GM12878 (cell line): ENCODE results near the gene APCDD1L. TPM values are rescaled to one million over a fixed set of nuclear protein-coding genes. Genes with fewer than 3 reads are reported as not detected.

Experiments
- ATAC-seq: fragments of 200-7000 bp; cut with Tn5 transposase; 3 replicates; pipeline ENCODE4 v1.9.1; 2020; ENCODE audit warnings: mild to moderate bottlenecking, moderate library complexity
- BruUV-seq: library from RNA; stranded (reverse); fragments of 400-500 nt; replicated peaks from 2 replicates; lab custom pipeline; 2021; lab: Mats Ljungman, UMichigan
- CTCF ChIA-PET: fragments of 300-600 bp; sonication (Branson Sonifier 250); formaldehyde crosslinking; extraction: SDS; loops from one replicate; lab custom pipeline; 2021; ENCODE audit warnings: inconsistent platforms; lab: Yijun Ruan, JAX
- POLR2A ChIA-PET: fragments of 350-600 bp; formaldehyde crosslinking; extraction: SDS; loops from one replicate; lab custom pipeline; 2021; ENCODE audit warnings: inconsistent platforms; lab: Charles Lee
- RAD21 ChIA-PET: fragments of 300-600 bp; sonication (Branson Sonifier 250); formaldehyde crosslinking; loops from one replicate; lab custom pipeline; 2023; ENCODE audit warnings: antibody characterized with exemption; ENCODE audit not compliant: unreplicated experiment; lab: Charles Lee
- SMC1A ChIA-PET: fragments of 300-600 bp; sonication (Branson Sonifier 250); formaldehyde crosslinking; loops from one replicate; lab custom pipeline; 2023; ENCODE audit not compliant: unreplicated experiment, uncharacterized antibody; lab: Charles Lee
- DNase-seq: peaks from one replicate; pipeline ENCODE4 v3.0.0-alpha.2; 2011; ENCODE audit warnings: low read depth, low spot score
- FAIRE-seq: peaks from 3 replicates; lab custom pipeline; 2011; peaks lifted over from hg19 to GRCh38; lab: Jason Lieb, UNC
- H2AFZ ChIP-seq: 2 replicates; pipeline ENCODE4 v1.6.0; 2011; ENCODE audit warnings: low read depth, low read length, control low read depth; ENCODE audit not compliant: control insufficient read depth
- H3K27ac ChIP-seq: 2 replicates; pipeline ENCODE4 v1.5.1; 2011; ENCODE audit warnings: control low read depth; ENCODE audit not compliant: control insufficient read depth, insufficient read depth
- H3K27me3 ChIP-seq, 2 experiments: replicated peaks in 1 of 2; 2 replicates each; pipeline versions ENCODE4 v1.6.0 to v1.6.1; 2011; ENCODE audit warnings: low read length in 1 of 2; ENCODE audit not compliant: control insufficient read depth in 2 of 2, insufficient read depth in 2 of 2
- H3K36me3 ChIP-seq, 2 experiments: 2 replicates each; pipeline ENCODE4 v1.5.1; 2011; ENCODE audit warnings: low read length in 1 of 2; ENCODE audit not compliant: control insufficient read depth in 2 of 2, insufficient read depth in 2 of 2
- H3K4me1 ChIP-seq: 2 replicates; pipeline ENCODE4 v1.6.1; 2011; ENCODE audit warnings: mild to moderate bottlenecking, low read length, moderate library complexity, mixed read lengths; ENCODE audit not compliant: control insufficient read depth, insufficient read depth
- H3K4me2 ChIP-seq: 2 replicates; pipeline ENCODE4 v1.6.0; 2011; ENCODE audit warnings: control low read depth; ENCODE audit not compliant: control insufficient read depth, insufficient read depth
- H3K4me3 ChIP-seq: fragments of 200-600 bp; sonication (generic); 2 replicates; pipeline ENCODE4 v1.5.1; 2016
- H3K79me2 ChIP-seq: 2 replicates; pipeline ENCODE4 v1.6.0; 2011; ENCODE audit warnings: low read length; ENCODE audit not compliant: control insufficient read depth, insufficient read depth
- H3K9ac ChIP-seq: 2 replicates; pipeline ENCODE4 v1.8.0; 2011; ENCODE audit warnings: low read length, control low read depth, mixed read lengths; ENCODE audit not compliant: control insufficient read depth, insufficient read depth
- H3K9me3 ChIP-seq: replicated peaks from 3 replicates; pipeline ENCODE4 v1.5.1; 2011; ENCODE audit warnings: mild to moderate bottlenecking, low read length; ENCODE audit not compliant: control insufficient read depth, insufficient read depth
- H4K20me1 ChIP-seq: 2 replicates; pipeline ENCODE4 v1.6.0; 2011; ENCODE audit not compliant: control insufficient read depth, insufficient read depth
- ASH2L ChIP-seq: fragments of 300-600, 200-600 bp; sonication (generic); IDR thresholded peaks from 2 replicates; pipeline ENCODE4 v1.6.1; 2017; ENCODE audit warnings: low read depth, mild to moderate bottlenecking, borderline replicate concordance
- BRCA1 ChIP-seq: IDR thresholded peaks from 2 replicates; pipeline ENCODE4 v1.6.1; 2011; ENCODE audit warnings: low read depth, low read length, improper control_type of control experiment
- CHD1 ChIP-seq: IDR thresholded peaks from 2 replicates; pipeline ENCODE4 v1.6.1; 2012; ENCODE audit warnings: low read depth, low read length, improper control_type of control experiment
- CHD2 ChIP-seq: IDR thresholded peaks from 2 replicates; pipeline ENCODE4 v1.6.1; 2011; ENCODE audit warnings: low read depth, low read length, improper control_type of control experiment, borderline replicate concordance
- HCFC1 ChIP-seq: fragments of 150-350 bp; IDR thresholded peaks from 2 replicates; pipeline ENCODE4 v1.6.1; 2014; ENCODE audit warnings: low read length
- KLF5 ChIP-seq: fragments of 450-650 bp; IDR thresholded peaks from 2 replicates; pipeline ENCODE4 v1.6.1; 2014; ENCODE audit warnings: mild to moderate bottlenecking; ENCODE audit not compliant: partially characterized antibody
- PAX5 ChIP-seq: IDR thresholded peaks from 2 replicates; pipeline ENCODE4 v1.6.1; 2011; ENCODE audit warnings: low read depth, low read length, borderline replicate concordance
- POLR2A ChIP-seq: IDR thresholded peaks from 2 replicates; pipeline ENCODE4 v1.6.1; 2011; ENCODE audit warnings: low read depth, mild to moderate bottlenecking, low read length
- RAD21 ChIP-seq: IDR thresholded peaks from 2 replicates; pipeline ENCODE4 v1.6.1; 2011; ENCODE audit warnings: mild to moderate bottlenecking, low read depth, low read length, moderate library complexity; ENCODE audit not compliant: insufficient read depth
- RB1 ChIP-seq: fragments of 450-650 bp; formaldehyde crosslinking; IDR thresholded peaks from 2 replicates; pipeline ENCODE4 v1.6.1; 2017; ENCODE audit warnings: mild to moderate bottlenecking, borderline replicate concordance
- RELA ChIP-seq: fragments of 450-650 bp; IDR thresholded peaks from 2 replicates; pipeline ENCODE4 v1.8.0; 2014; ENCODE audit warnings: borderline replicate concordance; ENCODE audit not compliant: partially characterized antibody
- SMAD5 ChIP-seq: IDR thresholded peaks from 2 replicates; pipeline ENCODE4 v1.6.1; 2016; ENCODE audit warnings: antibody characterized with exemption, low read depth
- SPI1 ChIP-seq: IDR thresholded peaks from 2 replicates; pipeline ENCODE4 v1.6.1; 2011; ENCODE audit warnings: low read depth, mild to moderate bottlenecking, low read length, moderate library complexity, borderline replicate concordance; ENCODE audit not compliant: insufficient read depth
- STAT3 ChIP-seq: IDR thresholded peaks from 2 replicates; pipeline ENCODE4 v1.6.1; 2011; ENCODE audit warnings: low read depth, low read length, improper control_type of control experiment
- SUZ12 ChIP-seq: fragments of 200-600 bp; sonication (generic); IDR thresholded peaks from one replicate; pipeline ENCODE4 v1.6.1; 2018; ENCODE audit warnings: antibody characterized with exemption, mild to moderate bottlenecking; ENCODE audit not compliant: unreplicated experiment
- ZBTB11 ChIP-seq: fragments of 450-650 bp; formaldehyde crosslinking; IDR thresholded peaks from 2 replicates; pipeline ENCODE4 v1.5.0; 2022; ENCODE audit warnings: mild to moderate bottlenecking, missing genetic modification characterization
- ZNF622 ChIP-seq: fragments of 450-650 bp; IDR thresholded peaks from 2 replicates; pipeline ENCODE4 v1.6.1; 2017; ENCODE audit warnings: mild to moderate bottlenecking, inconsistent platforms
- WGBS: methylation state at CpG from one replicate; pipeline ENCODE4 v1.1.6; 2016; ENCODE audit warnings: low lambda C conversion rate; ENCODE audit not compliant: insufficient replicate concordance, insufficient coverage; ENCODE audit errors: missing lambda C conversion rate; 5-methylcytosine and 5-hydroxymethylcytosine counted together
- in situ Hi-C: fragments of 300-500 bp; cut with MboI; formaldehyde crosslinking; loops from 9 replicates; pipeline ENCODE4 v1.14.3; 2018; ENCODE audit warnings: mixed read lengths
- intact Hi-C: fragments of 100-400 bp; cut with micrococcal nuclease; formaldehyde crosslinking; loops from one replicate; pipeline ENCODE4 v1.14.2; 2022; ENCODE audit not compliant: unreplicated experiment
- polyA plus RNA-seq, 11 experiments: library from polyadenylated mRNA; depleted of rRNA in 4 of 11; unstranded in 6 of 11; stranded (reverse) in 5 of 11; fragments of >200 nt; fragmentation: Nextera tagmentation in 4 of 11; fragmentation: Illumina TruSeq in 1 of 11; extraction: Ambion mirVana in 4 of 11; extraction: Trizol in 1 of 11; gene quantifications; 1 replicate in 1 of 11; 2 replicates in 10 of 11; pipeline versions ENCODE4 v1.2.1 to v1.2.3, GENCODE V29; 2011 to 2016; ENCODE audit warnings: inconsistent platforms in 2 of 11, missing spikeins in 2 of 11, low read depth in 1 of 11
- total RNA-seq, 4 experiments: library from RNA; depleted of rRNA in 3 of 4; stranded (reverse); fragments of >200 nt in 3 of 4; fragmentation: Illumina TruSeq in 1 of 4; extraction: Trizol in 1 of 4; gene quantifications; 2 replicates each; pipeline versions ENCODE4 v1.2.1 to v1.2.3, GENCODE V29; 2013 to 2021

APCDD1L gene
- total and polyA plus RNA-seq, 10 of the 15 experiments (the other 5 are each of a cell fraction or from before 2014, with no cell fraction given) = 0.14 to 0.50 TPM; not detected in 8

- in situ Hi-C loops = loop anchor here (25.0 kb wide), 1 partner anchor 174 kb away; no protein-coding TSS in a partner anchor
- H3K36me3 ChIP-seq = no peaks in the 10 kb centered on the region
- WGBS = 80% methylated on average over 10 of the region's 10 CpGs
Observed at GRCh38 chr20:58463256-58463655, 51.9 kb downstream of the APCDD1L start.

GRCh38 chr20:58461899-58462298 lies 53.3 kb downstream of the APCDD1L start:
- CTCF ChIA-PET = interaction anchor here (2.1 kb wide), 1 partner anchor 14 kb away, joined by 5 read pairs; no protein-coding TSS in a partner anchor
- RAD21 ChIA-PET = no interaction called here
- ATAC-seq (no peak), DNase-seq (no peak), FAIRE-seq (no peak)
- WGBS = 96% methylated on average over 6 of the region's 6 CpGs
- H3K27ac ChIP-seq = no peak overlapping the region
- H3K36me3 ChIP-seq = no peaks in the 10 kb centered on the region
- in situ Hi-C loops (loop anchor here (25.0 kb wide), 1 partner anchor 175 kb away; no protein-coding TSS in a partner anchor), intact Hi-C loops (no loop called here)
- no peaks in the 10 kb centered on the region; the same call in 2 of the 3 replicates for H3K9me3 ChIP-seq
- H3K4me1 ChIP-seq = peaks cover 27% of the 10 kb centered on the region
- no peaks in the 10 kb centered on the region for H3K27me3 ChIP-seq
- POLR2A ChIA-PET = no interaction called here
- no peaks in the 10 kb centered on the region for H4K20me1 ChIP-seq
- H3K4me2 ChIP-seq = no peak overlapping the region
- BruUV-seq = no TSS peak
- no peak overlapping the region for H3K9ac ChIP-seq
- SMC1A ChIA-PET = interaction anchor here (0.6 to 1.6 kb wide), 2 partner anchors 9 to 140 kb away, joined by 3 to 6 read pairs; no protein-coding TSS in a partner anchor
- H2AFZ ChIP-seq = no peak overlapping the region
- H3K4me3 ChIP-seq = no peak overlapping the region
- no peaks in the 10 kb centered on the region for H3K79me2 ChIP-seq
- TF ChIP-seq PAX5 = no peak
- no peak for TF ChIP-seq HCFC1
- TF ChIP-seq RAD21 = no peak
- no peak for TF ChIP-seq SMAD5
- no peak for TF ChIP-seq SUZ12
- no peak for TF ChIP-seq CHD2
- TF ChIP-seq CHD1 = no peak
- TF ChIP-seq POLR2A = no peak
- TF ChIP-seq STAT3 = no peak
- TF ChIP-seq ZBTB11 (CRISPR knock-in tag) = no peak
- TF ChIP-seq RELA = no peak
- TF ChIP-seq SPI1 = no peak
- no peak for TF ChIP-seq KLF5
- TF ChIP-seq ZNF622 = no peak
- no peak for TF ChIP-seq ASH2L

More at GRCh38 chr20:58463256-58463655, 51.9 kb downstream of the APCDD1L start:
- intact Hi-C loops = no loop called here
- H3K4me3 ChIP-seq = no peak overlapping the region
- H3K4me2 ChIP-seq = no peak overlapping the region
- no peaks in the 10 kb centered on the region for H3K27me3 ChIP-seq
- FAIRE-seq = no peak
- ChIA-PET RAD21 (interaction anchor here (0.7 to 0.9 kb wide), 3 partner anchors 10 to 188 kb away, joined by 3 read pairs; partner anchors contain the start of gene STX16), CTCF (interaction anchor here (1.3 to 1.5 kb wide), 2 partner anchors 16 to 228 kb away, joined by 4 to 6 read pairs; no protein-coding TSS in a partner anchor), SMC1A (interaction anchor here (1.3 to 1.6 kb wide), 2 partner anchors 10 to 22 kb away, joined by 5 to 6 read pairs; no protein-coding TSS in a partner anchor), POLR2A (no interaction called here)
- no peak overlapping the region for H3K9ac ChIP-seq
- H3K9me3 ChIP-seq = no peaks in the 10 kb centered on the region
- DNase-seq = no peak
- H3K4me1 ChIP-seq = peaks cover 18% of the 10 kb centered on the region
- no peaks in the 10 kb centered on the region for H4K20me1 ChIP-seq
- TF ChIP-seq RB1 (no peak), BRCA1 (no peak)
- H3K79me2 ChIP-seq = no peaks in the 10 kb centered on the region
- no peak overlapping the region for H2AFZ ChIP-seq
- no peak for ATAC-seq
- BruUV-seq = no TSS peak
- no peak overlapping the region for H3K27ac ChIP-seq
